Suprapubic skin (tissue), 4 donors: Measurements from ENCODE around the gene CD248. TPM values are rescaled to one million over a fixed set of nuclear protein-coding genes. Genes with fewer than 3 reads are reported as not detected.
A peak's percentile ranks its signal among the peaks of the same experiment; 100 is the strongest.

Experiments
- DNase-seq, 2 donors: peaks; one replicate each; pipeline ENCODE4 v3.0.0-alpha.2; 2019; ENCODE audit warnings: low spot score in 2 of 2
- H3K27ac ChIP-seq: fragments of 200-600 bp; sonication (generic); one replicate; pipeline ENCODE4 v1.5.1; 2019
- H3K27me3 ChIP-seq: fragments of 200-600 bp; sonication (generic); one replicate; pipeline ENCODE4 v1.5.1; 2019
- H3K36me3 ChIP-seq: fragments of 200-600 bp; sonication (generic); one replicate; pipeline ENCODE4 v1.5.1; 2019
- H3K4me1 ChIP-seq: fragments of 200-600 bp; sonication (generic); one replicate; pipeline ENCODE4 v1.5.1; 2019
- H3K4me3 ChIP-seq: fragments of 200-600 bp; sonication (generic); one replicate; pipeline ENCODE4 v1.5.1; 2019; ENCODE audit warnings: mild to moderate bottlenecking
- H3K9me3 ChIP-seq: fragments of 200-600 bp; sonication (generic); one replicate; pipeline ENCODE4 v1.5.1; 2019
- EP300 ChIP-seq: sonication (generic); formaldehyde crosslinking; IDR thresholded peaks from one replicate; pipeline ENCODE4 v1.6.1; 2017; ENCODE audit warnings: antibody characterized with exemption
- POLR2A ChIP-seq, 2 donors: fragments of 450-650 bp; IDR thresholded peaks; one replicate each; pipeline ENCODE4 v1.6.1; 2017; ENCODE audit warnings: antibody characterized with exemption in 2 of 2, mild to moderate bottlenecking in 2 of 2, moderate library complexity in 2 of 2
- POLR2AphosphoS5 ChIP-seq, 3 donors: sonication (generic); formaldehyde crosslinking; IDR thresholded peaks; one replicate each; pipeline ENCODE4 v1.6.1; 2017; ENCODE audit warnings: antibody characterized with exemption in 3 of 3
- WGBS: methylation state at CpG from one replicate; pipeline ENCODE4 v1.1.5; 2018; 5-methylcytosine and 5-hydroxymethylcytosine counted together
- total RNA-seq, 4 donors: library from RNA; depleted of rRNA; stranded (reverse); fragments of >200 nt; gene quantifications; one replicate each; pipeline ENCODE4 v1.1.0, GENCODE V29; 2016
- TF ChIP-seq, protein P1 (sequence below), 2 donors: fragments of 200-600 bp in 1 of 2; fragments of 450-650 bp in 1 of 2; sonication (generic) in 1 of 2; IDR thresholded peaks; one replicate each; pipeline ENCODE4 v1.5.1; 2016 to 2019; ENCODE audit warnings: antibody characterized with exemption in 2 of 2, mild to moderate bottlenecking in 1 of 2, moderate library complexity in 1 of 2

The CD248 gene
- total RNA-seq, 4 donors from 2014 or later = 5.9 to 32.6 (median 19.2) TPM

DNA sequence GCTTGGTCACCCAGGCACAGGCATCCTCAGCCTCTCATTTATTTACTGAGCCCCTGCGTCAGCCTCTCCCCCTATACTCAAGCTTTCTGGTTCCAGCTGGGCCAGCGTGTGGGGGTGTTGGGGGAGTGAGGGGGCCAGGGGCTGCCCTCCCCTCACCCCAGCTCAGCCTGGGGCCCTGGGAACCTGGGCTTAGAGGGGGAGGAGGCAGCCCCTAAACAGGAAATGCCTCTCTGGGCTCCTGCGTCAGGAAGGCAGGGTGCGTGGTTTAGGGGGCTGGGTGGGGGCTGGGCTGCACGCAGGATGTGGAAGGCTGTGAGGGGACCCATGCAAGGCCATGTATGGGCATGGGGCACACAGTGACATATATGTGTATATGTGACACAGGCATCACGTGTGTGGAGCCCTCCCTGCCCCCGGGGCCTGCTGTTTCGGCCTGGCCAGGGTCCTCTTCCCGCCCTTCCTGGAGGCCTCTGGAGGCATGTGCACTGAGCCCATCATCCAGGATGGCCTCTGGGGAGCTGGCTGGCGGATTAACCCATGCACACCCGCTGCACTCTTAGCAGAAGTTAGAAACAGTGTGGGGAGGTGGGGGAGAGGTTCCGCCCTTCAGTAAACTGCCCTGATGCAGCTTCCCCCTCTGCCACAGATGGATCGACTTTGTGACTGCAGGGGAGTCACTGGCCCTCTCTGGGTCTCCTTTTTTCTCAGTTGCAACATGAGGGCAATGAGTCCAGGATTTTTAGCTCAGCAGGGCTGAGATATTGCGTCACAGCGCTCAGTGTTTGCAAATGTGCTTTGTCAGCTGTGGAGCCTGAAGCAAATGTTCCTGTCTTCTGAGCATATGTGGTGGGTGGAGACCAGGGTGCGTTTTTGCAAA is 1.1 kb upstream of the CD248 start:
- H3K4me3 ChIP-seq = peak overlapping the region; percentile 53
- peak; percentile 90 for DNase-seq
- peaks cover 61% of the 10 kb centered on the region for H3K4me1 ChIP-seq
- TF ChIP-seq, protein P1, sequence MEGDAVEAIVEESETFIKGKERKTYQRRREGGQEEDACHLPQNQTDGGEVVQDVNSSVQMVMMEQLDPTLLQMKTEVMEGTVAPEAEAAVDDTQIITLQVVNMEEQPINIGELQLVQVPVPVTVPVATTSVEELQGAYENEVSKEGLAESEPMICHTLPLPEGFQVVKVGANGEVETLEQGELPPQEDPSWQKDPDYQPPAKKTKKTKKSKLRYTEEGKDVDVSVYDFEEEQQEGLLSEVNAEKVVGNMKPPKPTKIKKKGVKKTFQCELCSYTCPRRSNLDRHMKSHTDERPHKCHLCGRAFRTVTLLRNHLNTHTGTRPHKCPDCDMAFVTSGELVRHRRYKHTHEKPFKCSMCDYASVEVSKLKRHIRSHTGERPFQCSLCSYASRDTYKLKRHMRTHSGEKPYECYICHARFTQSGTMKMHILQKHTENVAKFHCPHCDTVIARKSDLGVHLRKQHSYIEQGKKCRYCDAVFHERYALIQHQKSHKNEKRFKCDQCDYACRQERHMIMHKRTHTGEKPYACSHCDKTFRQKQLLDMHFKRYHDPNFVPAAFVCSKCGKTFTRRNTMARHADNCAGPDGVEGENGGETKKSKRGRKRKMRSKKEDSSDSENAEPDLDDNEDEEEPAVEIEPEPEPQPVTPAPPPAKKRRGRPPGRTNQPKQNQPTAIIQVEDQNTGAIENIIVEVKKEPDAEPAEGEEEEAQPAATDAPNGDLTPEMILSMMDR (IDR thresholded peaks at IDR 0.05) = no peak
- TF ChIP-seq POLR2A (IDR thresholded peaks at IDR 0.05) (no peak), EP300 (no peak), POLR2AphosphoS5 (IDR thresholded peaks at IDR 0.05) (peak in 2 of 3 donors; percentile 78 to 86)
- no peaks in the 10 kb centered on the region for H3K36me3 ChIP-seq
- H3K27me3 ChIP-seq = no peaks in the 10 kb centered on the region
- peak overlapping the region; percentile 78 for H3K27ac ChIP-seq
- H3K9me3 ChIP-seq = no peaks in the 10 kb centered on the region
- WGBS = 24% methylated on average over 14 of the region's 16 CpGs

DNA sequence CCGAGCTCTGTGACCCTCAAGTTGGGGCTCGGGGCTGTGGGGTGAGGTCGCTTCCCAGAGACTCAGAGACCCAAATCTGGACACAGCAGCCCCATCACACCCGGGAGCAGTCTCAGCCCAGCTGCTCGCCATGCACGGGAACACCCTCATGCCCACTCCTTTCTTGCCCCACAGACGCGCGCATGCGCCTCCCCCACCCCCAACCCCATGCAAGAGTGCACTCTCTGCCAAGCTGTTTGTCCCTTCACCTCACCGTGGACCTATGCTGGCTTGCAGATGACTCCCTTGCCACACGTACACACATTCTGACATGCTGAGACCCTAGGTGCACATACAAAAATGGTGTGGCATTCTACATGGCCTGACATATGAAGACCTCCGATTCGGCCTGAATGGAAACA is 478 bp upstream of the CD248 start:
- DNase-seq = no peak
- Histone ChIP-seq H3K4me1 (peaks cover 59% of the 10 kb centered on the region), H3K27ac (peak overlapping the region; percentile 78), H3K9me3 (no peaks in the 10 kb centered on the region), H3K27me3 (no peaks in the 10 kb centered on the region), H3K4me3 (peak overlapping the region; percentile 53), H3K36me3 (no peaks in the 10 kb centered on the region)
- TF ChIP-seq, protein P1 (IDR thresholded peaks at IDR 0.05) = no peak
- TF ChIP-seq EP300 (no peak), POLR2AphosphoS5 (IDR thresholded peaks at IDR 0.05) (no peak), POLR2A (IDR thresholded peaks at IDR 0.05) (no peak)
- WGBS = 0% methylated on average over 3 of the region's 14 CpGs

DNA sequence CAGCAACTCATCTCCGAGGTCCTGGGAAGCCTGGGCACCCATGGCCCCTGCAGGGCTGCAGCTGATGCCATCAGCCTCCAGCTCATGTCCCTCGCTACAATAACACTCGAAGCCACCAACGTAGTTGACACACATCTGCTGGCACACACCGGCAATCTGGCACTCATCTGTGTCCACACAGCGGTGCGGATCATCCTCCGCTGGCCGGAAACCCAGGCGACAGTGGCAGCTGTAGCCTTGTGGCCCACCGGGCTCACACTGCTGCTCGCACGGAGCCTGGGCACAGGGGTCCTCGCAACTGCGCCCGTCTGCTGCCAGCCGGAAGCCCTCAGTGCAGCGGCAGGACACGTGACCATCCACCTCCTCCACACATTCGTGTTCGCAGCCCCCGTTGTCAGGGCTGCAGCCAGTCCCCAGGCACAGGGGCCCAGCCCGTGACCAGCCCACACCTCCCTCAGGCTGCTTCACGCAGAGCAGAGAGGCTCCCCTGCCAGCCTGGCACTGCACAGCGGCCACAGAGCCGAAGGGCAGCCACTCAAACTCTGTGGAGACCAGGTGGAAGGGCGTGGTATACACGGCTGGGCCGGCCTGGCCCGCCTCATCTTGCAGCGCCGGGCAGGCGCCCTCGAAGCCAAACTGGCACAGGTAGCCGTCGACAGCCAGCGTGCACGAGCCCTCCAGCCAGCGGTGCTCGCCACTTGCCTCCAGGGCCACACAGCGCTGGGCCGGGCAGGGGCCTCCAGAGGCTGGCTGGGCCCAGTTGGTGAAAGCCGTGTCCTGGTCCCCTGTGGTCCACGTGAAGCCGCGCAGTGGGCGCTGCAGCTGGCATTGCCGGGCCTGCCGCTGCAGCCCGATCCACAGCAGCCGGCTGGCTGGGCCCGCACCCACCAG is 678 bp downstream of the CD248 start:
- 38% methylated on average over 18 of the region's 52 CpGs for WGBS
- no peak for TF ChIP-seq POLR2AphosphoS5 (IDR thresholded peaks at IDR 0.05)
- no peak for TF ChIP-seq POLR2A (IDR thresholded peaks at IDR 0.05)
- TF ChIP-seq EP300 = no peak
- TF ChIP-seq, protein P1 (IDR thresholded peaks at IDR 0.05) = no peak
- Histone ChIP-seq H3K36me3 (no peaks in the 10 kb centered on the region), H3K4me3 (peak overlapping the region; percentile 53), H3K4me1 (peaks cover 58% of the 10 kb centered on the region), H3K27ac (peak overlapping the region; percentile 78), H3K27me3 (no peaks in the 10 kb centered on the region), H3K9me3 (no peaks in the 10 kb centered on the region)
- DNase-seq = no peak

DNA sequence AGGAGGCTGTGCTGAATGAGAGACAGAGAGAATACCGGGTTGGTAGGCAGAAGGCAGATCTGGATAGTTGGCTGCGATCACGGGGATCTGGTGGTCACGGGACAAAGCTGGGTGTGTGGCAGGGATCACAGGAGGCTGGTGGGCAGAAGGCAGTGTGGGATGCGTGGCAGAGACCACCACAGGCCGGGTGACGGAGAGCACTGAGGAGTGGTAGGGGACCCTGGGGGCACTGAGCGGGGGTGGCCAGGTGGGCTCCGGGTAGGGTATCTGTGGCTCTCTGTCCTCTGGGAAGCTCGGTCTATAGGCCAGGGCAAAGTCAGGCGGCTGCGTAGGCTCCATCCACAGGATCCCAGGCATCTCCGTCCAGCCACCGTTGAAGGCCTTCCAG is 1.4 kb downstream of the CD248 start:
- TF ChIP-seq EP300 = no peak
- TF ChIP-seq, protein P1 (IDR thresholded peaks at IDR 0.05) = no peak
- TF ChIP-seq POLR2AphosphoS5 (IDR thresholded peaks at IDR 0.05) = no peak
- TF ChIP-seq POLR2A (IDR thresholded peaks at IDR 0.05) = no peak
- DNase-seq = no peak
- no peaks in the 10 kb centered on the region for H3K27me3 ChIP-seq
- H3K4me3 ChIP-seq = peak overlapping the region; percentile 53
- no peaks in the 10 kb centered on the region for H3K9me3 ChIP-seq
- peak overlapping the region; percentile 78 for H3K27ac ChIP-seq
- peaks cover 58% of the 10 kb centered on the region for H3K4me1 ChIP-seq
- H3K36me3 ChIP-seq = no peaks in the 10 kb centered on the region
- WGBS = 70% methylated on average over 14 of the region's 14 CpGs
